ENCODE results near the gene CYP2D6.
"Not testable (repeated sequence)": the region's sequence is repeated elsewhere in the genome, so short reads cannot be mapped to it uniquely, and the experiment has no call there.

CYP2D6 gene

GRCh38 chr22:42154293-42155052 is 23.9 kb upstream of the CYP2D6 start:
- peaks cover 3% of the 10 kb centered on the region for H3K36me3 ChIP-seq (ENCODE audit: control insufficient read depth, insufficient read depth, low read length)
- H3K4me3 ChIP-seq (ENCODE audit: low read length): no peak overlapping the region
- no peak overlapping the region for H3K9ac ChIP-seq (ENCODE audit: low read length)

GRCh38 chr22:42152661-42153270 is 22.2 kb upstream of the CYP2D6 start:
- Histone ChIP-seq H3K27ac (ENCODE audit: low read depth, low read length) (no peak overlapping the region), H3K27me3 (ENCODE audit: control insufficient read depth, insufficient read depth, low read length) (no peaks in the 10 kb centered on the region), H3K36me3 (ENCODE audit: control insufficient read depth, insufficient read depth, low read length) (peaks cover 3% of the 10 kb centered on the region), H3K4me1 (ENCODE audit: control insufficient read depth, insufficient read depth, low read length) (no peaks in the 10 kb centered on the region), H3K4me3 (ENCODE audit: low read length) (no peak overlapping the region), H3K9ac (ENCODE audit: low read length) (no peak overlapping the region)

More at GRCh38 chr22:42154293-42155052, 23.9 kb upstream of the CYP2D6 start:
- Histone ChIP-seq H3K27me3 (ENCODE audit: control insufficient read depth, insufficient read depth, low read length) (no peaks in the 10 kb centered on the region), H3K4me1 (ENCODE audit: control insufficient read depth, insufficient read depth, low read length) (no peaks in the 10 kb centered on the region), H3K27ac (ENCODE audit: low read depth, low read length) (no peak overlapping the region)

GRCh38 chr22:42151924-42152635 is 21.5 kb upstream of the CYP2D6 start:
- Histone ChIP-seq H3K4me3 (ENCODE audit: low read length) (no peak overlapping the region), H3K36me3 (ENCODE audit: control insufficient read depth, insufficient read depth, low read length) (peaks cover 3% of the 10 kb centered on the region), H3K9ac (ENCODE audit: low read length) (no peak overlapping the region), H3K27me3 (ENCODE audit: control insufficient read depth, insufficient read depth, low read length) (no peaks in the 10 kb centered on the region), H3K27ac (ENCODE audit: low read depth, low read length) (no peak overlapping the region), H3K4me1 (ENCODE audit: control insufficient read depth, insufficient read depth, low read length) (no peaks in the 10 kb centered on the region)

- Histone ChIP-seq H3K36me3 (ENCODE audit: control insufficient read depth, insufficient read depth, low read length) (peaks cover 3% of the 10 kb centered on the region), H3K4me3 (ENCODE audit: low read length) (no peak overlapping the region), H3K9ac (ENCODE audit: low read length) (no peak overlapping the region), H3K27me3 (ENCODE audit: control insufficient read depth, insufficient read depth, low read length) (no peaks in the 10 kb centered on the region), H3K4me1 (ENCODE audit: control insufficient read depth, insufficient read depth, low read length) (no peaks in the 10 kb centered on the region), H3K27ac (ENCODE audit: low read depth, low read length) (no peak overlapping the region)
Observed at GRCh38 chr22:42150727-42151590, 20.3 kb upstream of the CYP2D6 start.

- H3K36me3 ChIP-seq (ENCODE audit: control insufficient read depth, insufficient read depth, low read length): not testable (repeated sequence)
Observed at GRCh38 chr22:42149798-42150197, 19.2 kb upstream of the CYP2D6 start.

GRCh38 chr22:42145175-42145574 is 14.6 kb upstream of the CYP2D6 start:
- Histone ChIP-seq H3K4me1 (ENCODE audit: control insufficient read depth, insufficient read depth, low read length) (no peaks in the 10 kb centered on the region), H3K27ac (ENCODE audit: low read depth, low read length) (no peak overlapping the region), H3K9ac (ENCODE audit: low read length) (no peak overlapping the region), H3K4me3 (ENCODE audit: low read length) (no peak overlapping the region), H3K27me3 (ENCODE audit: control insufficient read depth, insufficient read depth, low read length) (no peaks in the 10 kb centered on the region), H3K36me3 (ENCODE audit: control insufficient read depth, insufficient read depth, low read length) (no peaks in the 10 kb centered on the region)

More at GRCh38 chr22:42149798-42150197, 19.2 kb upstream of the CYP2D6 start:
- not testable (repeated sequence) for H3K27ac ChIP-seq (ENCODE audit: low read depth, low read length); H3K27me3 ChIP-seq (ENCODE audit: control insufficient read depth, insufficient read depth, low read length); H3K4me3 ChIP-seq (ENCODE audit: low read length); H3K9ac ChIP-seq (ENCODE audit: low read length); H3K4me1 ChIP-seq (ENCODE audit: control insufficient read depth, insufficient read depth, low read length)

- H3K27ac ChIP-seq (ENCODE audit: low read depth, low read length); H3K27me3 ChIP-seq (ENCODE audit: control insufficient read depth, insufficient read depth, low read length); H3K4me3 ChIP-seq (ENCODE audit: low read length); H3K36me3 ChIP-seq (ENCODE audit: control insufficient read depth, insufficient read depth, low read length); H3K4me1 ChIP-seq (ENCODE audit: control insufficient read depth, insufficient read depth, low read length); H3K9ac ChIP-seq (ENCODE audit: low read length): not testable (repeated sequence)
Observed at GRCh38 chr22:42143859-42144822, 13.5 kb upstream of the CYP2D6 start.

- no peak overlapping the region for H3K4me3 ChIP-seq (ENCODE audit: low read length)
- no peaks in the 10 kb centered on the region for H3K4me1 ChIP-seq (ENCODE audit: control insufficient read depth, insufficient read depth, low read length)
- H3K27ac ChIP-seq (ENCODE audit: low read depth, low read length): no peak overlapping the region
- no peaks in the 10 kb centered on the region for H3K27me3 ChIP-seq (ENCODE audit: control insufficient read depth, insufficient read depth, low read length)
- no peaks in the 10 kb centered on the region for H3K36me3 ChIP-seq (ENCODE audit: control insufficient read depth, insufficient read depth, low read length)
- no peak overlapping the region for H3K9ac ChIP-seq (ENCODE audit: low read length)
Observed at GRCh38 chr22:42142771-42143461, 12.3 kb upstream of the CYP2D6 start.

- not testable (repeated sequence) for H3K27me3 ChIP-seq (ENCODE audit: control insufficient read depth, insufficient read depth, low read length); H3K27ac ChIP-seq (ENCODE audit: low read depth, low read length); H3K36me3 ChIP-seq (ENCODE audit: control insufficient read depth, insufficient read depth, low read length); H3K4me3 ChIP-seq (ENCODE audit: low read length); H3K4me1 ChIP-seq (ENCODE audit: control insufficient read depth, insufficient read depth, low read length); H3K9ac ChIP-seq (ENCODE audit: low read length)
Observed at GRCh38 chr22:42141307-42142057, 10.9 kb upstream of the CYP2D6 start.

GRCh38 chr22:42140153-42140552 is 9.5 kb upstream of the CYP2D6 start:
- H3K4me1 ChIP-seq (ENCODE audit: control insufficient read depth, insufficient read depth, low read length); H3K36me3 ChIP-seq (ENCODE audit: control insufficient read depth, insufficient read depth, low read length); H3K4me3 ChIP-seq (ENCODE audit: low read length); H3K27me3 ChIP-seq (ENCODE audit: control insufficient read depth, insufficient read depth, low read length); H3K27ac ChIP-seq (ENCODE audit: low read depth, low read length); H3K9ac ChIP-seq (ENCODE audit: low read length): not testable (repeated sequence)

Data from rectal smooth muscle tissue (tissue), 1 donor.